Astrocyte of the spinal cord (primary cell): ENCODE measurements around the gene PHC2.

Experiments used
- DNase-seq: peaks from one replicate; pipeline ENCODE4 v3.0.0; 2011; ENCODE audit warnings: low read depth, low spot score
- H3K4me3 ChIP-seq: 2 replicates; pipeline ENCODE4 v1.5.1; 2011; ENCODE audit warnings: low read depth, mild to moderate bottlenecking, low read length, moderate library complexity
- CTCF ChIP-seq: IDR thresholded peaks from 2 replicates; pipeline ENCODE4 v1.5.1; 2012; ENCODE audit warnings: low read depth, mild to moderate bottlenecking, low read length, inconsistent platforms
- in situ Hi-C: cut with HindIII; loops from 2 replicates; pipeline ENCODE4 v1.10.0; 2017; ENCODE audit warnings: low sequenced_read_pairs

The PHC2 gene

DNA sequence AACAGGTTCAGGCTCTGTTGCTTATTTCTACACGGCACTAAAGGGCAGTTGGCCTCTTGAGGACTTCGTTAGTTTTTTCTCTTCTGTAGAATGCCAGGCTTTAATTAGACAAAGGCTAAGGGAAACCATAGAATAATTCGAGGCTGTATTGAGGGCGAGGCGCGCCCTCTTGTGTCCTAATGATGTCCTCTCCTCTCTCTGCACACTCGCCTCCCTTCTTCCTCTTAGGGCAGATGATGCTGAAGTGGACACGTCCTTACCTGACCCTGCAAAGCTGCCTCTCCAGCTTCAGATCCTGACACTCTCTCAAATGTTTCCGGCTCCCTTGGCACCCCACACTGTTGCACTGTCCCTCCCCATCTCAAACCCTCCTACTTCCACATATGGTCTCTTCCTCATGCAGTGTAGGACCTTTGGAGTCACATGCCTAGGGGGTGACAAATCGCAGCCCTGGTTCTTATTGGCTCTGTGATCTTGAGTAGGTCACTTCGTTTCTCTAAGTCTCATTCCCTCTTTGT is 39.7 kb upstream of the PHC2 start:
- TF ChIP-seq CTCF, result peak; percentile 86
- in situ Hi-C loops, result no loop called here
- H3K4me3 ChIP-seq, result no peak overlapping the region
- peak; percentile 89 for DNase-seq

DNA sequence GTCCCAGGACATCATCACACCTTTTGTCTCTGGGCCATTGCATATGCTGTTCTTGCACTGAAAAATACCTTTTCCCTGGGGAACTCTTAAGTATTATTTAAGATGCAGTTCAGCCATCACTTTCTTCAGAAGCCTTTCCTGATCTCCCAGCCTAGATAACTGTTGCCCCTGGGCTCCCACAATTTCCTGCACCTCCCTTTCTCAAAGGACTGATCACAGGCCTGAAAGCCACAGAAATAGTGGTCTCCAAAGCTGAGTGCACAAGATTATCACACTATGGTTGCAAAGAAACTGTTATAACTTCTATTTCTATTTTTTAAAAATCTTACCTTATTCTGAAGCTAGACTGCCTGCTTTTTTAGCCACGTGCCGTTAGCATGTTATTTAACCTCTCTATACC is 38.8 kb upstream of the PHC2 start:
- no peak for DNase-seq
- TF ChIP-seq CTCF, result no peak
- no peak overlapping the region for H3K4me3 ChIP-seq
- in situ Hi-C loops, result no loop called here

- H3K4me3 ChIP-seq, result no peak overlapping the region
- TF ChIP-seq CTCF, result no peak
- in situ Hi-C loops, result no loop called here
- no peak for DNase-seq
Measured at GRCh38 chr1:33468967-33469366, 38.1 kb upstream of the PHC2 start.

- TF ChIP-seq CTCF, result no peak
- in situ Hi-C loops, result no loop called here
- peak; percentile 9 for DNase-seq
- no peak overlapping the region for H3K4me3 ChIP-seq
Measured at GRCh38 chr1:33468531-33468930, 37.6 kb upstream of the PHC2 start.

DNA sequence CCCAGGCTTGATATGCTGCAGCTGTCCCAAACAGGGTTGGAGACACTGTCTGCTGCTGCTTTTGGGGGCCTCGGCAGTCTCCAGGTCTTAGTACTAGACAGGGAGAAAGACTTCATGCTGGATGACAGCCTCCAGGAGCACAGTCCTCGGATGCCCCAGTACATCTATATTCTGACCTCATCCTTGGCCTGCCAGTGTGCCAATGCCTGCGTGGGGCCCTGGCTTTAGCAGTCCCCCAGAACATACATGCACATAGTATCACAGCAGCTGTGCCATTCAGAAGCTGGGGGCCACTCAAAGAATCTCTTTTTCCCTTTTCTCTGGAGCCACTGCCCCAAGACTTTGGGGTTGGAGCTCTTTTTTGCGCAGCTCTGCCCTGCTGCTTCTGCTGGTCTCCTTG is 37.1 kb upstream of the PHC2 start:
- TF ChIP-seq CTCF, result no peak
- no peak overlapping the region for H3K4me3 ChIP-seq
- in situ Hi-C loops, result no loop called here
- DNase-seq, result no peak

DNA sequence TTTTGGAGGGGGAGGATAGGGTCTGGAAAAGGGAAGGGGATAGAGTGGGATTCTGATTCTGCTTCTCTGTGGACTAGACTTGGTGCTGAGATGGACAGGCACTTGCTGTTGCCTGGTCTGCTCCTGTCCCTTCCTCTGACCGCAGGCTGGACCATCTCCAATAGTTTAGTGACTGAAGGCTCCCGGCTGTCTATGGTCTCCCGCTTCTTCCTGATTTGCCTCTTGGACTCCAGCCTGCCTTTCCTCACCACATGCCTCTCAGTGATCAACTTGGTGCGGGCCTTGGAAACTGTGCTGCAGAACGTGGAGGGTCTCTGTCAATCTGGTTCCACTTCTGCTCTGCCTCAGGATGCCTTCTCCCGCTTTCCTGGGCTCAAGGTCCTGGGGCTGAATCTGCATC is 35.3 kb upstream of the PHC2 start:
- H3K4me3 ChIP-seq, result no peak overlapping the region
- in situ Hi-C loops, result no loop called here
- no peak for DNase-seq
- TF ChIP-seq CTCF, result no peak

DNA sequence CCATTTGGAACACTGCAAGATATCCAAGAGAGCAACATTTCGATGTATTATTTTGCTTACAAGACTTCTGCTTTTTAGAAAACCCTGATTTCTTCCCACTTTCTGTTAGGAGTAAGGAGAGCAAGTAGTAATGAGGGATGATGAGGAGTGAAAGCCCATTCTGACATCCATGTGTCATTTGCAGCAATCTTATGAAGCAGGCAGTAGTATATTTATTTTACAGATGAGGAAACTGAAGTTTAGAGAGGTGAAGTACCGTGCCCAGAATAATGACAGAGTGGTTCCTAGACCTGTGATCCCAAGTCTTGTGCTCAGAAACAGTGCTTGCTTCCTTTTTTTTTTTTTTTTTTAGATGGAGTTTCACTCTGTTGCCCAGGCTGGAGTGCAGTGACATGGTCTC is 34.4 kb upstream of the PHC2 start:
- TF ChIP-seq CTCF, result no peak
- in situ Hi-C loops, result no loop called here
- H3K4me3 ChIP-seq, result no peak overlapping the region
- no peak for DNase-seq
